Astrocyte (in vitro differentiated cells and primary cell): ENCODE data around the gene PCARE. TPM values are rescaled to one million over a fixed set of nuclear protein-coding genes. Genes with fewer than 3 reads are reported as not detected.

Source experiments
- DNase-seq: peaks from one replicate; pipeline ENCODE4 v3.0.0-alpha.2; 2010; ENCODE audit warnings: low read depth
- FAIRE-seq: peaks from 2 replicates; lab custom pipeline; 2011; peaks lifted over from hg19 to GRCh38; lab: Jason Lieb, UNC
- H2AFZ ChIP-seq: 2 replicates; pipeline ENCODE4 v1.6.0; 2012; ENCODE audit warnings: low read depth, low read length, inconsistent platforms
- H3K27ac ChIP-seq: 2 replicates; pipeline ENCODE4 v1.5.1; 2011; ENCODE audit warnings: low read depth, low read length, inconsistent platforms
- H3K27me3 ChIP-seq: 2 replicates; pipeline ENCODE4 v1.6.0; 2011; ENCODE audit warnings: low read length, inconsistent platforms; ENCODE audit not compliant: insufficient read depth
- H3K36me3 ChIP-seq: 2 replicates; pipeline ENCODE4 v1.5.1; 2011; ENCODE audit warnings: low read length, inconsistent platforms; ENCODE audit not compliant: insufficient read depth
- H3K4me1 ChIP-seq: 2 replicates; pipeline ENCODE4 v1.5.1; 2011; ENCODE audit warnings: low read length, inconsistent platforms; ENCODE audit not compliant: insufficient read depth
- H3K4me2 ChIP-seq: 2 replicates; pipeline ENCODE4 v1.6.0; 2012; ENCODE audit warnings: low read length, inconsistent platforms
- H3K4me3 ChIP-seq: 2 replicates; pipeline ENCODE4 v1.5.1; 2011; ENCODE audit warnings: low read depth, mild to moderate bottlenecking, low read length, inconsistent platforms; ENCODE audit not compliant: insufficient read depth
- H3K79me2 ChIP-seq: 2 replicates; pipeline ENCODE4 v1.6.0; 2012; ENCODE audit warnings: mild to moderate bottlenecking, low read length, inconsistent platforms; ENCODE audit not compliant: insufficient read depth
- H3K9ac ChIP-seq: 2 replicates; pipeline ENCODE4 v1.6.0; 2012; ENCODE audit warnings: mild to moderate bottlenecking, low read length, inconsistent platforms
- H3K9me3 ChIP-seq: 2 replicates; pipeline ENCODE4 v1.5.1; 2012; ENCODE audit warnings: low read depth, mild to moderate bottlenecking, low read length, inconsistent platforms; ENCODE audit not compliant: insufficient read depth
- H4K20me1 ChIP-seq: 2 replicates; pipeline ENCODE4 v1.6.0; 2012; ENCODE audit warnings: low read length, inconsistent platforms; ENCODE audit not compliant: insufficient read depth
- H3K27ac Mint-ChIP-seq: one replicate; pipeline ENCODE4 v1.8.0; 2021; ENCODE audit warnings: mild to moderate bottlenecking, mixed read lengths; ENCODE audit not compliant: unreplicated experiment
- H3K27me3 Mint-ChIP-seq: one replicate; pipeline ENCODE4 v1.8.0; 2021; ENCODE audit warnings: low read depth, mixed read lengths; ENCODE audit not compliant: unreplicated experiment
- H3K36me3 Mint-ChIP-seq: one replicate; pipeline ENCODE4 v1.8.0; 2021; ENCODE audit warnings: low read depth, mixed read lengths; ENCODE audit not compliant: unreplicated experiment
- H3K4me1 Mint-ChIP-seq: one replicate; pipeline ENCODE4 v1.8.0; 2021; ENCODE audit warnings: low read depth, mixed read lengths; ENCODE audit not compliant: unreplicated experiment
- H3K4me3 Mint-ChIP-seq: one replicate; pipeline ENCODE4 v1.8.0; 2021; ENCODE audit warnings: mild to moderate bottlenecking, moderate library complexity, mixed read lengths; ENCODE audit not compliant: unreplicated experiment
- H3K9me3 Mint-ChIP-seq: one replicate; pipeline ENCODE4 v1.8.0; 2021; ENCODE audit warnings: mild to moderate bottlenecking, mixed read lengths; ENCODE audit not compliant: unreplicated experiment
- EZH2 ChIP-seq: IDR thresholded peaks from 2 replicates; pipeline ENCODE4 v1.6.1; 2012; ENCODE audit warnings: mild to moderate bottlenecking, low read length, inconsistent platforms; ENCODE audit not compliant: insufficient read depth
- total RNA-seq: library from RNA; stranded (reverse); gene quantifications from 2 replicates; pipeline ENCODE4 v1.2.1, GENCODE V29; 2021
- TF ChIP-seq, protein P1 (sequence below): IDR thresholded peaks from 2 replicates; pipeline ENCODE4 v1.5.1; 2011; ENCODE audit warnings: low read depth, mild to moderate bottlenecking, inconsistent platforms, low read length, moderate library complexity; ENCODE audit not compliant: insufficient read depth

The PCARE gene
- total RNA-seq, 1 donor from 2014 or later = not detected

DNA sequence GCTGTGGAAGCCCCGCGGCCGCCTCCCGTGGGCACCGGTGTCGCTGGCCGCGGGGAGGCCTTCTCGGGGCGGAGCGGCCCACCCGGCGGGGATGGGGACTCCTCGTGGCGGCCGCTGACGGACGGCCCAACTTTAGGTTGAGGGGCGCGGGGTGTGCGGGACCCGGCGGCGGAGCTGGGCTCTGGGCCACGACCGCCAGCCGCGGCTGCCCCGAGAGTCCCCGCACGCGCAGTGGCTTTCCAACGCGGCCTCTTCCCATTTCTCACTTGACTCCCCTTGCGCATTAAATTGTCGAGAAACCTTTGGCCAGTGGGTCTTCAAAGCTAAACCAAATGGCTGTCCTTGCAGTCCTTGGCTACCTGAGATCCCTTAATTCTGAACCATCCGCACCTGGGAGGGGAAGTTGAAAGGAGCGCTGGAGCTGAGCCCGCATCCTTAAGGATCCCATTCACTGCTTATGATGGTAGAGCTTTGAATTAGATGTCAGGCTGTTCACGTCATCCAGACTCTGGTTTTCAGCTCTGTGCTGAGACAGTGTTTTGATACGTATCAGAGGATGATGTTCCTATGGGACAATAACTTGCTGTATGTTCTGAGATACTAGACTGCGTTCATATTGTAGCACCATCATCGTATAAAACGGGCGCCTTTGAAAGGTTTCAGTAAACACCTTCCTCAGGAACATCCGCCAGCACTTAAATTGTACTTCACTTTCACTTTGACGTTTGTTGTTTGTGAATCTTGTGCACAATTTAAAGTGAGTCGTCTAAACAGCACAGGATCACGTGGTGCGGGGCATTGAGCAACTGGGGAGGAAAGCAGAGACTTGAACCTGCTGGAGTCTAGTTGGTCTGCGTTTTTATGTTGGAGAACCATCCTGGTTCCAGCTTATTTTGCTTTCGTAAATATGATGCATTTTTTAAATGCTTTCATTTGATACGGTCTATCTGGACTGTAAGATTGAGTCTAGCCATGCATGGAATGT lies 41.8 kb upstream of the PCARE start:
- FAIRE-seq = peak; percentile 70
- Histone ChIP-seq H3K4me2 (peak overlapping the region; percentile 98), H3K9me3 (no peaks in the 10 kb centered on the region), H4K20me1 (no peaks in the 10 kb centered on the region), H2AFZ (peak overlapping the region; percentile 67), H3K27ac (peak overlapping the region; percentile 85), H3K79me2 (peaks cover 50% of the 10 kb centered on the region), H3K36me3 (no peaks in the 10 kb centered on the region), H3K9ac (peak overlapping the region; percentile 93), H3K4me1 (peaks cover 44% of the 10 kb centered on the region), H3K4me3 (peak overlapping the region; percentile 83), H3K27me3 (no peaks in the 10 kb centered on the region)
- Mint-ChIP-seq H3K27me3 (no peaks in the 10 kb centered on the region), H3K36me3 (peaks cover 2% of the 10 kb centered on the region), H3K9me3 (no peaks in the 10 kb centered on the region), H3K4me1 (peaks cover 45% of the 10 kb centered on the region), H3K27ac (peak overlapping the region; percentile 98), H3K4me3 (peak overlapping the region; percentile 92)
- TF ChIP-seq EZH2 = no peak
- TF ChIP-seq, protein P1, sequence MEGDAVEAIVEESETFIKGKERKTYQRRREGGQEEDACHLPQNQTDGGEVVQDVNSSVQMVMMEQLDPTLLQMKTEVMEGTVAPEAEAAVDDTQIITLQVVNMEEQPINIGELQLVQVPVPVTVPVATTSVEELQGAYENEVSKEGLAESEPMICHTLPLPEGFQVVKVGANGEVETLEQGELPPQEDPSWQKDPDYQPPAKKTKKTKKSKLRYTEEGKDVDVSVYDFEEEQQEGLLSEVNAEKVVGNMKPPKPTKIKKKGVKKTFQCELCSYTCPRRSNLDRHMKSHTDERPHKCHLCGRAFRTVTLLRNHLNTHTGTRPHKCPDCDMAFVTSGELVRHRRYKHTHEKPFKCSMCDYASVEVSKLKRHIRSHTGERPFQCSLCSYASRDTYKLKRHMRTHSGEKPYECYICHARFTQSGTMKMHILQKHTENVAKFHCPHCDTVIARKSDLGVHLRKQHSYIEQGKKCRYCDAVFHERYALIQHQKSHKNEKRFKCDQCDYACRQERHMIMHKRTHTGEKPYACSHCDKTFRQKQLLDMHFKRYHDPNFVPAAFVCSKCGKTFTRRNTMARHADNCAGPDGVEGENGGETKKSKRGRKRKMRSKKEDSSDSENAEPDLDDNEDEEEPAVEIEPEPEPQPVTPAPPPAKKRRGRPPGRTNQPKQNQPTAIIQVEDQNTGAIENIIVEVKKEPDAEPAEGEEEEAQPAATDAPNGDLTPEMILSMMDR = no peak
- DNase-seq = peak; percentile 77

DNA sequence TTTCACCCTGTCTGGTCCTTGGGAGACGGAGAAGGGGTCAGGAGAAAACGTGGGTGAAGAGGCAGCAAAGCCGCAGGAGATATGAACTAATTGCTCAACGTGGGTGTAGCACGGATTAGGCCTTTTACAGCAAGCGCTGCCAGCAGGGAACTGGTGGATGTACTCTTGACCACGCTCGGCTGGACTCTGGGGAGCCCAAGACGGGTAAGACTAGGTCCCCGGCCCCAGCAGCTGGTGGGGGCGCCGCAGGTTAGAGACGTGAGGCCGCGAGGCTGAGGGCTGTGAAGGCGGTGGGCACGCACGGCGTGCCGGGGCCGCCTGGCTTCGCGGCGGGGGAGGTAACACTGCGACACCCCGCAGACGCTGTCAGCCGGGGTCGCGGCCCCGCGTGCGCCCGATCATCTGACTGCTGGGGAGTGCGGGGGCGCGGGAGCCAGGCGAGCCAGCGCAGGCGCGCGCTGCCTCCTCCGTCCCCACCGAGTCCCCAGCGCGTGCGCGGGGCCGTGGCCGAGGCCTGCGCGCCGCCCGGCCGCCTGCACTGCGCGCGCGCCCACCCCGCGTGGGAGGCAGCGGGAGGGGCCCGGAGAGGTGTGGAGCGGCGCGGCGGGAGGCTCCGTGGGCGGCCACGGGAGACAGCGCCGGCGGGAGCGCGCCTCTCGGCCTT lies 40.8 kb upstream of the PCARE start, which contains the start of gene CLIP4:
TSS of gene CLIP4 (plus strand) at position 470 of the 664 bp plus-strand sequence. CDS start 5,974 bp downstream, outside the sequence.
- Mint-ChIP-seq H3K36me3 (peaks cover 2% of the 10 kb centered on the region), H3K4me3 (peak within 1 kb of the TSS; percentile 94), H3K4me1 (peaks cover 46% of the 10 kb centered on the region), H3K9me3 (no peaks in the 10 kb centered on the region), H3K27me3 (no peaks in the 10 kb centered on the region), H3K27ac (peak within 1 kb of the TSS; percentile 98)
- FAIRE-seq (no peak), DNase-seq (peak; percentile 67)
- H3K4me2 ChIP-seq = peak within 1 kb of the TSS; percentile 98
- peaks cover 40% of the 10 kb centered on the region for H3K79me2 ChIP-seq
- H3K27ac ChIP-seq = peak within 1 kb of the TSS; percentile 85
- TF ChIP-seq, protein P1 = no peak
- no peak for TF ChIP-seq EZH2
- peaks cover 44% of the 10 kb centered on the region for H3K4me1 ChIP-seq
- H4K20me1 ChIP-seq = no peaks in the 10 kb centered on the region
- peak within 1 kb of the TSS; percentile 83 for H3K4me3 ChIP-seq
- H3K9me3 ChIP-seq = no peaks in the 10 kb centered on the region
- H2AFZ ChIP-seq = peak within 1 kb of the TSS; percentile 67
- H3K9ac ChIP-seq = peak within 1 kb of the TSS; percentile 93
- H3K27me3 ChIP-seq = no peaks in the 10 kb centered on the region
- no peaks in the 10 kb centered on the region for H3K36me3 ChIP-seq
